ENCODE data around the gene FAM177B. TPM values are rescaled to one million over a fixed set of nuclear protein-coding genes. Genes with fewer than 3 reads are reported as not detected.
A peak's percentile ranks its signal among the peaks of the same experiment; 100 is the strongest.

Gene FAM177B
- total RNA-seq, 2 experiments from 2014 or later: not detected

GRCh38 chr1:222732216-222733159, 4.5 kb upstream of the FAM177B start:
- BruUV-seq (replicated peaks): no TSS peak
- POLR2A ChIA-PET: interaction anchor here (0.6 to 2.7 kb wide), 10 partner anchors 9 to 344 kb away, joined by 3 to 14 read pairs (median 4); partner anchors contain the start of genes AIDA and BROX
- H2AFZ ChIP-seq (ENCODE audit: low read length): no peak overlapping the region
- H3K79me2 ChIP-seq (ENCODE audit: insufficient read depth, low read depth, low read length): no peaks in the 10 kb centered on the region
- H4K20me1 ChIP-seq (ENCODE audit: insufficient read depth, low read length): peaks cover 14% of the 10 kb centered on the region
- CTCF ChIA-PET (ENCODE audit: unreplicated experiment): no interaction called here
- no peaks in the 10 kb centered on the region for H3K9me2 ChIP-seq (ENCODE audit: insufficient read depth, low read length)
- peaks cover 35% of the 10 kb centered on the region for H3K4me1 ChIP-seq (ENCODE audit: insufficient read depth, low read length, poor library complexity, severe bottlenecking)
- H3K36me3 ChIP-seq (ENCODE audit: insufficient read depth, low read length): peaks cover 69% of the 10 kb centered on the region
- H3K4me2 ChIP-seq (ENCODE audit: low read length): peak overlapping the region; percentile 74
- intact Hi-C loops (cut with micrococcal nuclease; ENCODE audit: unreplicated experiment): loop anchor here (2.0 kb wide), 1 partner anchor 20 kb away; the partner anchor contains the start of genes AIDA and BROX
- no peaks in the 10 kb centered on the region for H3K9me3 ChIP-seq (ENCODE audit: low read length)
- DNase-seq (ENCODE audit: low spot score): peak; percentile 80
- peak overlapping the region; percentile 39 for H3K4me3 ChIP-seq (ENCODE audit: low read depth, low read length, poor library complexity, severe bottlenecking)
- peak overlapping the region; percentile 80 for H3K27ac ChIP-seq (ENCODE audit: low read depth, low read length, poor library complexity, severe bottlenecking)
- TF ChIP-seq EZH2phosphoT487 (IDR thresholded peaks at IDR 0.05; ENCODE audit: borderline replicate concordance, low read depth, low read length) (no peak), CTCF (conservative IDR thresholded peaks at IDR 0.05; ENCODE audit: low read length) (no peak)

GRCh38 chr1:222734740-222735139, 2.3 kb upstream of the FAM177B start:
- no peak overlapping the region for H2AFZ ChIP-seq (ENCODE audit: low read length)
- no peaks in the 10 kb centered on the region for H3K9me3 ChIP-seq (ENCODE audit: low read length)
- H3K4me2 ChIP-seq (ENCODE audit: low read length): no peak overlapping the region
- H3K36me3 ChIP-seq (ENCODE audit: insufficient read depth, low read length): peaks cover 47% of the 10 kb centered on the region
- no TSS peak for BruUV-seq (replicated peaks)
- no peaks in the 10 kb centered on the region for H3K79me2 ChIP-seq (ENCODE audit: insufficient read depth, low read depth, low read length)
- peaks cover 38% of the 10 kb centered on the region for H3K4me1 ChIP-seq (ENCODE audit: insufficient read depth, low read length, poor library complexity, severe bottlenecking)
- TF ChIP-seq CTCF (conservative IDR thresholded peaks at IDR 0.05; ENCODE audit: low read length): no peak
- no peak overlapping the region for H3K4me3 ChIP-seq (ENCODE audit: low read depth, low read length, poor library complexity, severe bottlenecking)
- H4K20me1 ChIP-seq (ENCODE audit: insufficient read depth, low read length): peaks cover 14% of the 10 kb centered on the region
- DNase-seq (ENCODE audit: low spot score): no peak
- H3K9me2 ChIP-seq (ENCODE audit: insufficient read depth, low read length): no peaks in the 10 kb centered on the region
- POLR2A ChIA-PET: no interaction called here
- intact Hi-C loops (cut with micrococcal nuclease; ENCODE audit: unreplicated experiment): loop anchor here (5.0 kb wide), 1 partner anchor 83 kb away; the partner anchor contains the start of gene DISP1
- CTCF ChIA-PET (ENCODE audit: unreplicated experiment): no interaction called here
- no peak overlapping the region for H3K27ac ChIP-seq (ENCODE audit: low read depth, low read length, poor library complexity, severe bottlenecking)

- Histone ChIP-seq H3K27ac (ENCODE audit: low read depth, low read length, poor library complexity, severe bottlenecking) (no peak overlapping the region), H3K9me3 (ENCODE audit: low read length) (no peaks in the 10 kb centered on the region), H3K4me1 (ENCODE audit: insufficient read depth, low read length, poor library complexity, severe bottlenecking) (peaks cover 29% of the 10 kb centered on the region), H3K36me3 (ENCODE audit: insufficient read depth, low read length) (peaks cover 31% of the 10 kb centered on the region), H4K20me1 (ENCODE audit: insufficient read depth, low read length) (peaks cover 9% of the 10 kb centered on the region), H3K9me2 (ENCODE audit: insufficient read depth, low read length) (no peaks in the 10 kb centered on the region), H2AFZ (ENCODE audit: low read length) (no peak overlapping the region), H3K79me2 (ENCODE audit: insufficient read depth, low read depth, low read length) (no peaks in the 10 kb centered on the region), H3K4me3 (ENCODE audit: low read depth, low read length, poor library complexity, severe bottlenecking) (no peak overlapping the region), H3K4me2 (ENCODE audit: low read length) (no peak overlapping the region)
- no TSS peak for BruUV-seq (replicated peaks)
- TF ChIP-seq CTCF (conservative IDR thresholded peaks at IDR 0.05; ENCODE audit: low read length): no peak
- TF ChIP-seq EZH2phosphoT487 (IDR thresholded peaks at IDR 0.05; ENCODE audit: borderline replicate concordance, low read depth, low read length): no peak
- intact Hi-C loops (cut with micrococcal nuclease; ENCODE audit: unreplicated experiment): loop anchor here (5.0 kb wide), 1 partner anchor 81 kb away; the partner anchor contains the start of gene DISP1
- POLR2A ChIA-PET: no interaction called here
- CTCF ChIA-PET (ENCODE audit: unreplicated experiment): no interaction called here
- DNase-seq (ENCODE audit: low spot score): no peak
Measured at GRCh38 chr1:222736470-222736869, 532 bp upstream of the FAM177B start.

Measured in OCI-LY7 (cell line).